Activated CD8-positive, alpha-beta memory T cell treated with anti-CD3 and anti-CD28 coated beads, Interleukin-2, amount 50 U/mL, for 4 hours (primary cell): ENCODE measurements around the gene HDGF.
A peak's percentile ranks its signal among the peaks of the same experiment; 100 is the strongest.

ENCODE experiments used
- DNase-seq: peaks from one replicate; pipeline ENCODE4 v3.0.0-alpha.2; 2020

HDGF gene

GRCh38 chr1:156745881-156746280 is 5.6 kb downstream of the HDGF start:
- DNase-seq = no peak

- DNase-seq = no peak
Observed at GRCh38 chr1:156744786-156745419, 6.6 kb downstream of the HDGF start.

- no peak for DNase-seq
Observed at GRCh38 chr1:156744344-156744743, 7.1 kb downstream of the HDGF start.

- DNase-seq = no peak
Observed at GRCh38 chr1:156743367-156744302, 7.8 kb downstream of the HDGF start.

DNA sequence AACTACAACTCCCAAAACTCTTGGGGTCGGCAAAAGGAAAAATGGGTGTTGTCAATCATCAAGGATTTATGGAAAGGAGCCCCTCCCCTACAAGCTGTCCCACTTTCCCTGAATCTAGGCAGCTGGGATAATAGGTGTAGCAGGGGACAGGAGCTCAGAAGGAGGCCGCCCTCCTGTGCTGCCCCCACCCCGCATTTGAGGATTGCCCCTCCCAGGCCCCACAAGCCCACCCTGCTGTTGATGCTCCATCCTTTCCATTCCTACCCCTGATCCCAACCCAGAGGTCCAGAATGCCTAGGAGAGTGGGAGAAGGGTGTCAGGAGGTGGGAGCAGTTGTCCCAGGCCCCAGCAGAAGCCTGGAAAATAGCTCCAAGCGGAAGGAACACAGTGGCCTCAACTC is 8.7 kb downstream of the HDGF start:
- no peak for DNase-seq

- DNase-seq = no peak
Observed at GRCh38 chr1:156742017-156742416, 9.5 kb downstream of the HDGF start.

DNA sequence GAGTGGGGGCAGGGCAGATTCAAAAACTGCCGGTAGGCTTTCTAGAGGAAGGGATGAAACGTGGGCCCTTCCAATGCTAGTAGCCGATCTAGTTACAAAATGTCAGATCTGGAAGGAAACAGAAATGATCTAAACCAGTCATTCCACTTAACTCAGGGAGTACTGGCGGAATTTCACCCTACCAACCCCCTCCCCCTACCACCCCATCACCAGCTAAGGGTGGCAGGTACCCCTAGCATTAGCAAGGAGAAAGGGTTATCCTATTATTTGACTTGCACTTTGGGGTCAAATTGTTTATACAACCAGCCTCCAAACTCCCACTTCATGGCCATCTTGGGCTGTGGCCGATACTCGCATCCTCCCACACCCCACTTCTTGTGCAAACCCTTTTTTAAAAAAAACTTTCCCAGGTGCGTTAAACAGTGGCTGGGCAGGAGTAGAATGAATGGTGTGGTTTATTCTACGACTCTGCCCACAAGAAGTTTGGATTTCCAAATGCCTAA is 9.9 kb downstream of the HDGF start:
- DNase-seq = no peak

DNA sequence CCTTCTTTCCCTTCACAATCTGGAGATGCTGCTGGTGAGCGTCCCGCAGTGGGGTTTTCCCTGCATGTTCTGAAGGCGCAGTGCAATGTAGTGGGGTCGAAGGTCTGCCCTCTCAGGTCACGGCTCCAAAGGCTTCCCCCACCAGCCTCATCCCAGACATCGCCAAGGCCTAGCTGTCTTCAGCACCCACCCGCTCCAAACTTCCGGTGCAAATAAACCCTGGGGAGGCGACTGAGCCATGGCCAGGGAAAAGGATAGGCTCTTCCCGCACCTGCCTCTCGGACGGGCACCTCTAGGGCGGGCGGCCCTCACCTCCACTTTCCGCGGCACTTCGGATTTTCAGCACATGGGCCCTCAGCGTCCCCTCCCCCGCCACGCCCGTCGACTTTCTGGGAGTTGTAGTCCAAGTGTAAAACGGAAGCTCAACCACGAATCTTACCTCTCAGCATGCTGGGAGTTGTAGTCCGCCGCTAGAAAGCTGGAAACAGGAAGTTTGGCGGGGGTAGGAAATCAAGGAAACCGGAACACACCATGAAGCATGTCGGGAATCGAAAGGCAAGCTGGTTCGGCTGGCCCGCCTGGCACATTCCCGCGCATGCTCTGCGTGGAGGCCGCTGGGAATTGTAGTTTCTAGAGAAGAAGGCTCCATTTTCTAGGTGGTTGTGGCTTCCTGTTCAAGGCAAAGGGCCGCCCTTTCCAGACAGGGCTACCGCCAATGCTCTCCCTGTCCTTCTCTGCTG is 10.6 kb downstream of the HDGF start, which contains the start of gene MRPL24:
Gene MRPL24, minus strand, starts transcription at position 348 of the 740 bp plus-strand sequence. CDS start 2,384 bp downstream, outside the sequence.
- DNase-seq = peak; percentile 95

DNA sequence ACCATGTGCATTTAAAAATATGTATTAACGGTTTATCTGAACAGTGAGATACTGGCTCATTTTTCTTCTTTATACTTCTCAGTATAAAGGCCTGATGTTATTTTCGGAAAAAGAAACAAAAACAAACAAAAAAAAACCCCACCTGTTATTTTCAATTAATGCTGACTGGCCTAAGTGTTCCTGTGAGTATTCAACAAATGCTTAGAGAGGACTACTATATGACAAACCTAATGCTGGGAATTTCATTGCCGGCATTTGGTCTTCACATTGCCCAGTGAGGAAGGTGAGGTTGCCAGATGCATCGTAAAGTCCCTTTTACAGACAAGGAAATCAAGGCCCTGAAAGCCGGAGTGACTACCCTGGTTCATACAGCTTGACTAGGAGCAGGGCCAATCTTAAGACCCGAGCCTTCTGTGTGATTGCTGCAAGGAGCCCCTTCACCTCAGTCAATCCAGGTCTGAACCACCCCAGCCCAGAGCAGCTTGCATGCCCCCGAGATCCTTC is 11.2 kb downstream of the HDGF start:
- no peak for DNase-seq

DNA sequence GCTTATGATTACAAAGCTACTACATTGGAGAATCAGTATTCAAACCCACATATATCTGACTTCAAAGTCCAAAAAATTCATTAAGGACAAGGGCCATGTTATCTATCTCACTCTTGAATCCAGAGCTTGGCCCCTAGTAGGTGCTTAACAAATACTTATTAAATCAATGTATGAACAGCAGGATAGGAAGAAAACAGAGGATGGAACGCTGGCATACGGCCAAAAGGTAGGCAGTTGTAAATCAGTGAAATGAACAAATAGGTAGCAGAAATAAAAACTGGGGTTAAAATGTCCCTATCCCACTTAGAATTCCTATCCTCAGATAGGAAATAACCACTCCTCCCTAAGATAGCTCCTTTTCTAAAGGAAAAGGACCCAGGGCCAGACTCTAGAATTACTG is 12.6 kb downstream of the HDGF start:
- no peak for DNase-seq

- DNase-seq = no peak
Observed at GRCh38 chr1:156738407-156738806, 13.1 kb downstream of the HDGF start.

DNA sequence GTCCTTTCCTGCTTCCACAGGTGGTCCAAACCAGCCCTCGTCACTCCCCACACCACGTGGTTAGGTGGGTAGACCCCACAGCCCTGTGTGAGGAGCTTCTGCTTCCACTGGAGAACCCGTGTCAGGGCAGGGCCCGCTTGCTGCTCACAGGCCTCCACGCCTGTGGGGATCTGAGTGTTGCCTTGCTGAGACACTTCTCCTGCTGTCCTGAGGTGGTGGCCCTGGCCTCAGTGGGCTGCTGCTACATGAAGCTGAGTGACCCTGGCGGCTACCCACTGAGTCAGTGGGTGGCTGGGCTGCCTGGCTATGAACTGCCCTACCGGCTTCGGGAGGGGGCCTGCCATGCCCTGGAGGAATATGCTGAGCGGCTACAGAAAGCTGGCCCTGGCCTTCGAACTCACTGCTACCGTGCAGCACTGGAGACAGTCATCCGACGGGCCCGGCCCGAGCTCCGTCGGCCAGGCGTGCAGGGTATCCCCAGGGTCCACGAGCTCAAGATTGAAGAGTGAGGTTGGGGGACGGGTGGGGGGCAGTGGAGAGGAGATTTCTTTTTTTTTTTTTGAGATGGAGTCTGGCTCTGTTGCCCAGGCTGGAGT is 17.4 kb downstream of the HDGF start:
- no peak for DNase-seq

- DNase-seq = peak; percentile 93
Observed at GRCh38 chr1:156728599-156729462, 22.6 kb downstream of the HDGF start, which contains the start of gene ISG20L2. Gene ISG20L2 (minus strand): TSS chr1:156728766. CDS start chr1:156727652, 1,114 bp downstream.

- peak; percentile 64 for DNase-seq
Observed at GRCh38 chr1:156727926-156728598, 23.4 kb downstream of the HDGF start, which contains the start of gene METTL25B. Gene METTL25B (plus strand): TSS chr1:156728469. CDS start chr1:156729105, 636 bp downstream.

- no peak for DNase-seq
Observed at GRCh38 chr1:156727492-156727891, 24.0 kb downstream of the HDGF start.

DNA sequence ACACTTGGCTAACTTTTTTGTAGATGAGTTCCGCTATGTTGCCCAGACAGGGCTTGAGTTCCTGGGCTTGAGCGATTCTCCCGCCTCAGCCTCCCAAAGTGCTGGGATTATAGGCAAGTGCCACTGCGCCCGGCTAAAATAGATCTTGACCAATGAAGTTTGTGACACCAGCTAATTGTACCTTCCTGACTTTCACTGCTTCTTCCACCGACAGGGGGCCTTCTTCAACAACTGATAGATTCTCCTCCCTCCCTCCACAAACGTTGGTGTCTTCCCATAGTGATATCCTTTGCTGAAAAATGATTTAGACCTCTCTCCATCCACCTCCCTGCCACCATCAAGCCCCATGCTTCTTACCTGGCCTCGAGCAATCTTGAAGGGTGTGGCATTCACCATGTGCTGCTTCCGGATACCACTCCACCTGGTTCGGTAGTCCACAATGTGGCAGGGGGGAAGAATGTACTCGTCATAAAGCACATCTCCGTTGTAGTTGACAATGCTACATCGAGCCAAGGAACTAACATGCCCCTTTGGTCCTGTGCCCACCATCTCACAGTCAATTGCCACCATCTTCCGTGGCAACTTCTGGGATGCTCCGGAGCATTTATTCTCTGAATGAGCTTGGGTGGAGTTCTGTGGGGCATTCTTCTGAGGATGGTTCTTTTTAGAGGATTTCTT is 24.8 kb downstream of the HDGF start:
- DNase-seq = peak; percentile 42

DNA sequence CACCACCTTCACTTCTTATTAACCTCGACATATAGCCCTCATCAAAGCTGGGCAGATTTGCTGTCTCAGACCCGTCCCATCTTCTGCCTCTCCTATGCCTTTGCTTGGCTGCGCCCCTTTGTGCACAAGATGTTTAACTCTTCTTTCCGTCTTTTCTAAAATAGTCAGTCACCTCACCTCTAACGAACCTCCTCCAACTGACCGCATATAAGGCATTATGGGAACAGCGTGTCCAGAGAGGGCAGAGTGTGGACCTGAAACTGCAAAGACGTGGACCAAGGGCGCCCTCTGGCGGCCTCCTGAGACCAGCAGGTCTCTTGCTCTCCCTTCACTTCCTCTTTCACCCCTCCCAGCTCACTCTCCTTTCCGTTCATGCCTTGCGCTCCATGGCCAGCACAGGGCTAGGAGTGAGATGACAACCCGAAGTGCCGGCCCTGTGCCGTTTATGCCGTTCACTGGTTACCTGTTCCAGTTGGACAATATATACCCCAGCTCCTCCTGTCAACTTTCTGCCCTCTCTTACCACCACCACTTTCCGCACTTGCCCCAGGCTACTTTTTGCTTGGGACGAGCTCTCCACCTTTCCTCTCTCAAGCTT is 25.7 kb downstream of the HDGF start:
- peak; percentile 80 for DNase-seq

DNA sequence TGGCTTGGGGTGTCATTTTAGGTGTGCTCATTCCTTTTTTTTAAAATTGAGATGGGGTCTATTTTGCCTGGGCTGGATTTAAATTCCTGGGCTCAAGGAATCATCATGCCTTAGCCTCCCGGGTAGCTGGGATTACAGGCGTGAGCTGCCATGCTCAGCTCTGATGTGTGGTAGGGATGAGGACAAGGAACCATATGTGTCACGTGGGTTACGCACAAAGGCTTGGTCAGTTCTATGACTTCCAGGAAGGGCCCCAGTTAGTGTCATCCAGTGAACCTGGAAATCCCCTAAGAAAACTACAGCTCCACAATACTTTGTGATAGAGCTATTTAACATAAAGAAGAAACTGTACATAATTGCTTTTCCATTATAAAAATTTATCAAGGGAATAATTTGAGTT is 29.9 kb downstream of the HDGF start:
- no peak for DNase-seq

DNA sequence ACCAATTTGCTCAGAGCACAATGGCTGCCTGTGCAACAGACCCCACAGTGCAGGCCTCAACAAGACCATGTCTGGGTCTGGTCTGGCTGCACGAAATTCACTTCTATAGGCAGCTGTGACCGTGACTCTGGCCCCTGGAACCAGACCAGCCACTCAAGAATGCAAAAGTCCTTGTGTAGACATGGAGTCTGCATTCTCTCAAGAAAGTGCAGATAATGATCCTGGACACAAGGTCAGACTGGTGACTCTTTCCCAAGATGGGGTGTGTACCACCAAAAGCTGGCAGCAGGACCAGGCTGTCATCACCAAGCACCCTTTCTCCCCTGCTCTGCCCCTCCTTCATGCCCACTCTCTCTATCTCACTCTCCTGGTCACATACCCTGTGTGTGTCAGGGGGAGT is 30.3 kb downstream of the HDGF start:
- DNase-seq = no peak

DNA sequence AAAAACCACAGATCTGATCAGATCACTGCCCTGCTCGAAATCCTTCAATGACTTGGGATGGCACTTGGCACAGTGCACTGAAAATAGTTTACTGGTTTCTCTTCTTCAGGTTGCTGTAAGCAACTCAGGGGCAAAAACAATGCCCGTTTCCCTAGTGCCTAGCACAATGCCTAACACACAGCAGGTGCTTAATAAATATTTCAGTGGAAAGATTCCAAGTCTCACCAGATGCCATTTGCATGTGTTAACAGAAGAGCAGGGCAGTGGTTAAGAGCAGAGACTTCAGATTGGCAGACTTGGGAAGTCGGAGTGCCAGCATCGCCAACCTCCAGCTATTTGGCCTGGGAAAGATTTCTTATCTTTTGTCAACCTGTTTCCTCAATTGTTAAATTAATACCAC is 34.1 kb downstream of the HDGF start:
- no peak for DNase-seq
